ENCODE measurements around the gene RPL10A.
"Not testable (repeated sequence)": the region's sequence is repeated elsewhere in the genome, so short reads cannot be mapped to it uniquely, and the experiment has no call there.

Gene RPL10A

GRCh38 chr6:35432702-35433101, 35.5 kb upstream of the RPL10A start:
- H3K27ac ChIP-seq (ENCODE audit: low read depth, low read length); H3K27me3 ChIP-seq (ENCODE audit: control insufficient read depth in 1 of 2, insufficient read depth in 2 of 2, low read length in 2 of 2): not testable (repeated sequence)

DNA sequence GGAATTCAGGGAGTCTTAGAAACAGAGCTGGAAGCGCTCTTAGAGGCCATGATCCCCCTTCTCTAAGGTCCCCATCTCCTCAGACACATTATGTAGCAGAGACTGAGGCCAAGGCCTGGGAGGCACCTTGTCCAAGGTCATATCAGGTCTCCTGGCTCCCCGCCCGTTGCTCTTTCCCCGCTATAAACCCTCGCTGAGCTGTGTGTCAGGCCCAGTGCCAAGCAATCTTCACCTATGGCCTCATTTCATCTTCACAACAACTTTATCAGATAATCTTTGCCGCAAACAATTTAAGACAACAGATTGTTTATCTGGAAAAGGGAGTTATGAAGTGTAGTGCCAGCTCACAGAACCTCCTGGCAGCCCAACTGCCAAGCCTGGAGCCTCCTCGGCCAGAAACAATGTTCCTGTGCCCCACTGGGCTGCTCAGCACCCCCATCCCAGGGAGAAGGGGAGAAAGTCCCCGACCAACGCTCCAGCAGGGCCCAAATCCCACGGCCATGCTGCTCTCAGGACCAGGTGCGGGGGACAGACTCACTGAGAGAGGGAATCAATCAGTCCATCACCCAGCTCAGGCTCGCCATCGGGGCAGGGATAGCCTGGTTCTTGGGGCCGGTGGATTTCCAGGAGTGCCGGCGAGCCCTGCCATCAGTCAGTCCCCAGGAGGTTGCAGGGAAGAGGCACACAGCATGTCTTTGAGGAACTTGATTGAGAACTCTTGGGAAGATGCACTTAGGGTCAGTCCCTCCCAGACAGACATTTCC, 32.9 kb upstream of the RPL10A start:
- peaks cover 27 to 42% of the 10 kb centered on the region in 2 donors for H3K4me1 ChIP-seq (ENCODE audit: control insufficient read depth in 1 of 2, insufficient read depth in 2 of 2, low read length in 2 of 2)
- H3K4me3 ChIP-seq (ENCODE audit: low read depth in 1 of 2, low read length in 2 of 2), result no peak overlapping the region
- no peaks in the 10 kb centered on the region for H3K36me3 ChIP-seq (ENCODE audit: control insufficient read depth in 1 of 2, insufficient read depth in 2 of 2, low read length in 2 of 2)
- H3K9ac ChIP-seq (ENCODE audit: low read depth in 1 of 2, low read length in 2 of 2), result peak overlapping the region in 1 of 2 donors; percentile 38
- H3K27me3 ChIP-seq (ENCODE audit: control insufficient read depth in 1 of 2, insufficient read depth in 2 of 2, low read length in 2 of 2), result no peaks in the 10 kb centered on the region
- no peak overlapping the region for H3K27ac ChIP-seq (ENCODE audit: low read depth, low read length)
- H3K9me3 ChIP-seq (ENCODE audit: control insufficient read depth in 1 of 2, low read length in 2 of 2), result peaks cover 0 to under 1% of the 10 kb centered on the region in 2 donors

More at GRCh38 chr6:35432702-35433101, 35.5 kb upstream of the RPL10A start:
- Histone ChIP-seq H3K9me3 (ENCODE audit: control insufficient read depth in 1 of 2, low read length in 2 of 2) (peaks cover 10 to 21% of the 10 kb centered on the region in 2 donors), H3K4me1 (ENCODE audit: control insufficient read depth in 1 of 2, insufficient read depth in 2 of 2, low read length in 2 of 2) (peaks cover 23 to 39% of the 10 kb centered on the region in 2 donors)
- H3K4me3 ChIP-seq (ENCODE audit: low read depth in 1 of 2, low read length in 2 of 2); H3K9ac ChIP-seq (ENCODE audit: low read depth in 1 of 2, low read length in 2 of 2); H3K36me3 ChIP-seq (ENCODE audit: control insufficient read depth in 1 of 2, insufficient read depth in 2 of 2, low read length in 2 of 2): not testable (repeated sequence)

GRCh38 chr6:35436071-35436857, 31.9 kb upstream of the RPL10A start:
- no peaks in the 10 kb centered on the region for H3K27me3 ChIP-seq (ENCODE audit: control insufficient read depth in 1 of 2, insufficient read depth in 2 of 2, low read length in 2 of 2)
- no peak overlapping the region for H3K27ac ChIP-seq (ENCODE audit: low read depth, low read length)
- H3K9me3 ChIP-seq (ENCODE audit: control insufficient read depth in 1 of 2, low read length in 2 of 2), result no peaks in the 10 kb centered on the region
- no peaks in the 10 kb centered on the region for H3K36me3 ChIP-seq (ENCODE audit: control insufficient read depth in 1 of 2, insufficient read depth in 2 of 2, low read length in 2 of 2)
- peaks cover 27 to 42% of the 10 kb centered on the region in 2 donors for H3K4me1 ChIP-seq (ENCODE audit: control insufficient read depth in 1 of 2, insufficient read depth in 2 of 2, low read length in 2 of 2)
- H3K9ac ChIP-seq (ENCODE audit: low read depth in 1 of 2, low read length in 2 of 2), result no peak overlapping the region
- H3K4me3 ChIP-seq (ENCODE audit: low read depth in 1 of 2, low read length in 2 of 2), result no peak overlapping the region

DNA sequence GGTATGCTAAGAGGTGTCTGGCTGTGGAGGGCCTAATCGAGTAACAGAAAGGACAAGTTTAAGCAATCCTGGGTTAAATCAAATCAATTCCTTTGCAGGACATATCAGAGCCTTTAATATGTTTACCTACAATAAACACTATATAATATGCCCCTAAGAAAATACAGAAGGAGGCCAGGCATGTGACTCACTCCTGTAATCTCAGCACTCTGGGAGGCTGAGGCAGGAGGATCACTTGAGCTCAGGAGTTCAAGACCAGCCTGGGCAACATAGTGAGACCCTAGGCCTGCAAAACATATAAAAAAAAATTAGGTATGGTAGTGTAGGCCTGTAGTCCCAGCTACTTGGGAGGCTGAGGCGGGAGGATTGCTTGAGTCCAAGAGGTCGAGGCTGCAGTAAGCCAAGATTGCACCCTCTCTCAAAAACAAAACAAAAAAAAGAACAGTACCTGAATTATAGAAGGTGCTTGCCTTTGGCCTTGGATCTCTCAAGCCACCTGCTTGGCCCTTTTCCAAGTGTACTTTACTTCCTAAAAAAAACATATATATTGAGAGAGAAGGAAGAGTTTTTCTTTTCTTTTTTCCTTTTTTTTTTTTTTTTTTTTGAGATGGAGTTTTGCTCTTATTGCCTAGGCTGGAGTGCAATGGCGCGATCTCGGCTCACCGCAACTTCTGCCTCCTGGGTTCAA, 29.7 kb upstream of the RPL10A start:
- not testable (repeated sequence) for H3K27ac ChIP-seq (ENCODE audit: low read depth, low read length); H3K27me3 ChIP-seq (ENCODE audit: control insufficient read depth in 1 of 2, insufficient read depth in 2 of 2, low read length in 2 of 2); H3K4me3 ChIP-seq (ENCODE audit: low read depth in 1 of 2, low read length in 2 of 2); H3K9ac ChIP-seq (ENCODE audit: low read depth in 1 of 2, low read length in 2 of 2); H3K9me3 ChIP-seq (ENCODE audit: control insufficient read depth in 1 of 2, low read length in 2 of 2); H3K36me3 ChIP-seq (ENCODE audit: control insufficient read depth in 1 of 2, insufficient read depth in 2 of 2, low read length in 2 of 2)
- peaks cover 27 to 37% of the 10 kb centered on the region in 2 donors for H3K4me1 ChIP-seq (ENCODE audit: control insufficient read depth in 1 of 2, insufficient read depth in 2 of 2, low read length in 2 of 2)

GRCh38 chr6:35439308-35439707, 28.9 kb upstream of the RPL10A start:
- Histone ChIP-seq H3K4me1 (ENCODE audit: control insufficient read depth in 1 of 2, insufficient read depth in 2 of 2, low read length in 2 of 2) (peaks cover 27 to 31% of the 10 kb centered on the region in 2 donors), H3K27ac (ENCODE audit: low read depth, low read length) (no peak overlapping the region), H3K9me3 (ENCODE audit: control insufficient read depth in 1 of 2, low read length in 2 of 2) (no peaks in the 10 kb centered on the region), H3K27me3 (ENCODE audit: control insufficient read depth in 1 of 2, insufficient read depth in 2 of 2, low read length in 2 of 2) (no peaks in the 10 kb centered on the region), H3K9ac (ENCODE audit: low read depth in 1 of 2, low read length in 2 of 2) (no peak overlapping the region), H3K4me3 (ENCODE audit: low read depth in 1 of 2, low read length in 2 of 2) (no peak overlapping the region), H3K36me3 (ENCODE audit: control insufficient read depth in 1 of 2, insufficient read depth in 2 of 2, low read length in 2 of 2) (no peaks in the 10 kb centered on the region)

DNA sequence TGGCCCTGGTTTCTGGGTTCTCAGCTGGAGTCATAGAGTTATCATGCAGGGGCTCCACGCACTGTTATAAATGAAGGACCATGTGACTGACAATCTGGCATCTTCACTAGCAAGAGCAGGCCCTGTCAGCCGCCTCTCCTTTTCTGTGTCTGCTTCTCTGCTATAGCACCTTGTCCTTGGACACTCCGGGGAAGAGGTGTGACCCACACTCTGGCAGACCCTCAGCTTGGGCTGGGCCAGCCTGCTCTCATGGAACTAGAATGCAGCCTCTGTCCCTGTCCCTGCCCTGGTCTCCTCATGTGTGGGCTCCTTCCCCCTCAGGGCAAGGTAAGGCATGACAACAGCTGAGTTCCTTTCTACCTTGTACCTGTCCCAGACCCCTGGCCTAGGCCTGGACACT, 27.0 kb upstream of the RPL10A start:
- Histone ChIP-seq H3K27ac (ENCODE audit: low read depth, low read length) (no peak overlapping the region), H3K4me3 (ENCODE audit: low read depth in 1 of 2, low read length in 2 of 2) (no peak overlapping the region), H3K27me3 (ENCODE audit: control insufficient read depth in 1 of 2, insufficient read depth in 2 of 2, low read length in 2 of 2) (no peaks in the 10 kb centered on the region), H3K9ac (ENCODE audit: low read depth in 1 of 2, low read length in 2 of 2) (no peak overlapping the region), H3K36me3 (ENCODE audit: control insufficient read depth in 1 of 2, insufficient read depth in 2 of 2, low read length in 2 of 2) (no peaks in the 10 kb centered on the region), H3K9me3 (ENCODE audit: control insufficient read depth in 1 of 2, low read length in 2 of 2) (no peaks in the 10 kb centered on the region), H3K4me1 (ENCODE audit: control insufficient read depth in 1 of 2, insufficient read depth in 2 of 2, low read length in 2 of 2) (peaks cover 12 to 13% of the 10 kb centered on the region in 2 donors)

DNA sequence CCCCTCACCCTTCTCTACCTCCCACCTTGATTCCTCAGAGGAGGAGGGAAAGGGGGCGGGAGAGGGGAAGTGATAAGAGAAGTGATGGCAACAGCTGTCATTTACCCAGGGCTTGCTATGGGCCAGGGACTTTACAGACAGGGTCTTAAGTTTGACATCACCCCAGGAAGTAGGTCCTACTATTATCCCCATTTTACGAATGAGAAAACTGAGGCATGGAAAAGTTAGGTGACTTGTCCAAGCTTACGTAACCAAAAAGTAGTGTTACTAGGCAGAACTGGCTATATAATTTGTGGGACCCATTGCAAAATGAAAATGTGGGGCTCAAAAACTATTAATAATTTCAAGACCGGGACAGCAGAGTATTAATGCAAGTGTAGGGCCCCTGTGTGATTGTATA, 26.6 kb upstream of the RPL10A start:
- Histone ChIP-seq H3K27me3 (ENCODE audit: control insufficient read depth in 1 of 2, insufficient read depth in 2 of 2, low read length in 2 of 2) (no peaks in the 10 kb centered on the region), H3K9me3 (ENCODE audit: control insufficient read depth in 1 of 2, low read length in 2 of 2) (no peaks in the 10 kb centered on the region), H3K9ac (ENCODE audit: low read depth in 1 of 2, low read length in 2 of 2) (no peak overlapping the region), H3K36me3 (ENCODE audit: control insufficient read depth in 1 of 2, insufficient read depth in 2 of 2, low read length in 2 of 2) (no peaks in the 10 kb centered on the region), H3K4me3 (ENCODE audit: low read depth in 1 of 2, low read length in 2 of 2) (no peak overlapping the region), H3K4me1 (ENCODE audit: control insufficient read depth in 1 of 2, insufficient read depth in 2 of 2, low read length in 2 of 2) (peaks cover 8% of the 10 kb centered on the region in 2 donors), H3K27ac (ENCODE audit: low read depth, low read length) (no peak overlapping the region)

DNA sequence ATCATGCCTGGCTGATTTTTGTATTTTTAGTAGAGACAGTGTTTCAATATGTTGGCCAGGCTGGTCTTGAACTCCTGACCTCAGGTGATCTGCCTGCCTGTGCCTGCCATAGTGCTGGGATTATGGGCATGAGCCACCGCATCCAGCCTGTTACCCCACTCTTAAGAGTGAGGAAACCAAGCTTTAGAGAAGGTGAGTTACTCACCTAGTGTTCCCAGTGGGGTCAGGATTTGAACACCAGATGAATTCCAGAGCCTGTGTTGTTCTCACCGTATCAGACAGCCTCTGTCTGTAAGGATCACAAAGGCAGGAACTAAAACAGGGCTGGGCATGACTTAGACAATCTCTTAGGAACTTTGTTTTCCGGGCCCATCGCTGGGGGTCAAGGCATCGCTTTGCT, 25.5 kb upstream of the RPL10A start:
- no peaks in the 10 kb centered on the region for H3K9me3 ChIP-seq (ENCODE audit: control insufficient read depth in 1 of 2, low read length in 2 of 2)

DNA sequence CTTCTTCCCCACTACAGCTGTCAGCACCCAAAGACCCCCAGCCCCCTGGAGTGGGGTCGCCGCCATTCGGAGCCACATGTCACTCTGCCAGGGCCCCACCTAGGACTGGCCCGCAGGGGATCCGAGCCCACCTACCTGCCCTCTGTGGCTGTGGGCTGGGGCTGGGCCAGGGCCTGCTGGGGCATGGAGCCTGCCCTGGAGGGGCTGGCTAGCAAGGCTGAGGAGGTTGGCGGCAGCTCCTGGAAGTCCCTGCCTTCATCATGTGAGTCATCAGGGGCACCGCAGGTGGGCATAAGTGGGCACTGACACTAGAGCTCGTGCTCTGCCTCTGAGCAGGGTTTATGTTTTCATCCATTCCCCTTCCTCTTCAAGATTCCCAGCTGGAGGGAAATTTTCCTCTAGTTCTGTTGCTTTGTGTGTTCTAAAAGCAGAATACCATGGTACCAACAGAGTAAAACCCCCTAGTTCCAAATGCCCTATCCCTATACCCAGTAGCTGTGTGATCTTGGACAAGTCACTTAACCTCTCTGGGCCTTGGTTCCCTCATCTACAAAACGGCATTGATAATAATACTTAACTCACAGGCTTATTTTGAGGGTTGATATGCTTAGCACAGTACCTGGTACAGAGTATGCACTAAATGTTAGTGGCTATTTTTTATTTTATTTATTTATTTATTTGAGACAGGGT, 24.7 kb upstream of the RPL10A start:
- no peak overlapping the region for H3K9ac ChIP-seq (ENCODE audit: low read depth in 1 of 2, low read length in 2 of 2)

More for the DNA sequence above, 25.5 kb upstream of the RPL10A start:
- Histone ChIP-seq H3K36me3 (ENCODE audit: control insufficient read depth in 1 of 2, insufficient read depth in 2 of 2, low read length in 2 of 2) (no peaks in the 10 kb centered on the region), H3K27me3 (ENCODE audit: control insufficient read depth in 1 of 2, insufficient read depth in 2 of 2, low read length in 2 of 2) (no peaks in the 10 kb centered on the region), H3K4me3 (ENCODE audit: low read depth in 1 of 2, low read length in 2 of 2) (no peak overlapping the region), H3K9ac (ENCODE audit: low read depth in 1 of 2, low read length in 2 of 2) (no peak overlapping the region), H3K4me1 (ENCODE audit: control insufficient read depth in 1 of 2, insufficient read depth in 2 of 2, low read length in 2 of 2) (peaks cover 3 to 4% of the 10 kb centered on the region in 2 donors), H3K27ac (ENCODE audit: low read depth, low read length) (no peak overlapping the region)

More for the DNA sequence above, 24.7 kb upstream of the RPL10A start:
- Histone ChIP-seq H3K4me1 (ENCODE audit: control insufficient read depth in 1 of 2, insufficient read depth in 2 of 2, low read length in 2 of 2) (peaks cover 2 to 3% of the 10 kb centered on the region in 2 donors), H3K9me3 (ENCODE audit: control insufficient read depth in 1 of 2, low read length in 2 of 2) (no peaks in the 10 kb centered on the region), H3K36me3 (ENCODE audit: control insufficient read depth in 1 of 2, insufficient read depth in 2 of 2, low read length in 2 of 2) (no peaks in the 10 kb centered on the region), H3K4me3 (ENCODE audit: low read depth in 1 of 2, low read length in 2 of 2) (no peak overlapping the region), H3K27me3 (ENCODE audit: control insufficient read depth in 1 of 2, insufficient read depth in 2 of 2, low read length in 2 of 2) (no peaks in the 10 kb centered on the region), H3K27ac (ENCODE audit: low read depth, low read length) (no peak overlapping the region)
